Measurements from ENCODE around the gene TEX2. TPM values are rescaled to one million over a fixed set of nuclear protein-coding genes. Genes with fewer than 3 reads are reported as not detected.

The TEX2 gene
- total and polyA plus RNA-seq, 9 of the 15 experiments (the other 6 are each of a cell fraction or from before 2014, with no cell fraction given) = 4.1 to 27.6 (median 19.3) TPM

DNA sequence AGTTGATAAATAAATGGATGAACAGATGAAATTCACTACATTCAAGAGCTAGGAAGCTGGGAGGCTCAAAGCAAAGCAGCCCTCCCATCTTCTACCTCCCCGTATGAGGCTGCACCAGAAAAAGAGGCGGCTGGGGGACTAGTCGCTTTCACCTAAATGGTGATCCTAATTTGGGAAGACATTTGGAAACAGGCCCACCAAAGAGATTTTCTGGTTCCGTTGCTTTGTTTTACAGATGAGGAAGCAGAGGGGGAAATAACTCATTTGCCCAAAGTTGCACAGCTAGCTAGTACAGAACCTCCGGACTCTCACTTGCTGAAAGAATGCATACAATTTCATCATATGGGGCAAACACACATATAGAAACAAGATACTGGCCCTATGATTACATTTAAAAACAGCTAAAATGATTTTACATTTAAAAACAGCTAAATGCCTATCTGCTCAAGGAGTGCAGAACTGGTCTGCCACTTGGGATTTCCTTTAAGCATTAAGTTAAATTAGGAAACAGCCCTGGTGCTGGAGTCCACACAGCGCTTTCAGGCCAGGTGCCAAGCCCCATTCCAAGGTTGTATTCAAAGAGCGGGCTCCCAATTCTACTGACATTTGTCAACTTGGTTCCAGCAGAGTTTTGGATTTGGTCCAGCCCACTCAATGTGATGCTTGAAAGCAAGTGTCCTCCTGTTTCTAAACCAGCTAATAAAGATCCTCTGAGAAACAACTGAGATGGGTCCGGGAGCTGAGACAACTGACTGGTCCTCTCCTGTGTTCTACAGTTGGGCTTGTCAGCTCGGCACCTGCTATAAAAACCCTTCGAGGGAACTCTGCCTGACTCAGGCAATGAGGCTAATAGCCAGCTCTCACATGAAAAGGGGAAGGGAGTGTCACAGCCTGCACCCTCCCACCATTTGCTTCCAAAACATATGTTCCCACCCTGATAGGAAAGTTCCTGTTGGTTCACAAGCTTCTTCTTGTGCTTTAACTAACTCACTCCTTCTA lies 144.8 kb downstream of the TEX2 start (continued):
- peak in 1 of 2 experiments; percentile 11; a peak in 1 of 4 replicates for TF ChIP-seq HDAC1 (IDR thresholded peaks at IDR 0.05)
- no peak for TF ChIP-seq MTA2 (IDR thresholded peaks at IDR 0.05; ENCODE audit: low read depth)
- no peak for TF ChIP-seq HMG20A (CRISPR knock-in tag; conservative IDR thresholded peaks at IDR 0.05)
- TF ChIP-seq, protein P1, sequence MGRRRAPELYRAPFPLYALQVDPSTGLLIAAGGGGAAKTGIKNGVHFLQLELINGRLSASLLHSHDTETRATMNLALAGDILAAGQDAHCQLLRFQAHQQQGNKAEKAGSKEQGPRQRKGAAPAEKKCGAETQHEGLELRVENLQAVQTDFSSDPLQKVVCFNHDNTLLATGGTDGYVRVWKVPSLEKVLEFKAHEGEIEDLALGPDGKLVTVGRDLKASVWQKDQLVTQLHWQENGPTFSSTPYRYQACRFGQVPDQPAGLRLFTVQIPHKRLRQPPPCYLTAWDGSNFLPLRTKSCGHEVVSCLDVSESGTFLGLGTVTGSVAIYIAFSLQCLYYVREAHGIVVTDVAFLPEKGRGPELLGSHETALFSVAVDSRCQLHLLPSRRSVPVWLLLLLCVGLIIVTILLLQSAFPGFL (CRISPR knock-in tag; IDR thresholded peaks at IDR 0.05) = no peak
- 0 out of 2 replicates have a peak, but pooled peaks have one; percentile 14 for TF ChIP-seq RNF2 (IDR thresholded peaks at IDR 0.05)
- peak; percentile 85 for TF ChIP-seq L3MBTL2 (IDR thresholded peaks at IDR 0.05)
- TF ChIP-seq ATF7 (IDR thresholded peaks at IDR 0.05) = no peak; the same call in 1 of the 2 replicates
- no peak for TF ChIP-seq ZBED1 (IDR thresholded peaks at IDR 0.05)
- peak; percentile 52; the same call in 1 of the 2 replicates for TF ChIP-seq CTBP1 (IDR thresholded peaks at IDR 0.05; ENCODE audit: borderline replicate concordance)
- no peak for TF ChIP-seq ZNF644 (tag; IDR thresholded peaks at IDR 0.05; ENCODE audit: low read depth)
- TF ChIP-seq ZNF778 (CRISPR knock-in tag; IDR thresholded peaks at IDR 0.05) = no peak
- TF ChIP-seq, protein P2, sequence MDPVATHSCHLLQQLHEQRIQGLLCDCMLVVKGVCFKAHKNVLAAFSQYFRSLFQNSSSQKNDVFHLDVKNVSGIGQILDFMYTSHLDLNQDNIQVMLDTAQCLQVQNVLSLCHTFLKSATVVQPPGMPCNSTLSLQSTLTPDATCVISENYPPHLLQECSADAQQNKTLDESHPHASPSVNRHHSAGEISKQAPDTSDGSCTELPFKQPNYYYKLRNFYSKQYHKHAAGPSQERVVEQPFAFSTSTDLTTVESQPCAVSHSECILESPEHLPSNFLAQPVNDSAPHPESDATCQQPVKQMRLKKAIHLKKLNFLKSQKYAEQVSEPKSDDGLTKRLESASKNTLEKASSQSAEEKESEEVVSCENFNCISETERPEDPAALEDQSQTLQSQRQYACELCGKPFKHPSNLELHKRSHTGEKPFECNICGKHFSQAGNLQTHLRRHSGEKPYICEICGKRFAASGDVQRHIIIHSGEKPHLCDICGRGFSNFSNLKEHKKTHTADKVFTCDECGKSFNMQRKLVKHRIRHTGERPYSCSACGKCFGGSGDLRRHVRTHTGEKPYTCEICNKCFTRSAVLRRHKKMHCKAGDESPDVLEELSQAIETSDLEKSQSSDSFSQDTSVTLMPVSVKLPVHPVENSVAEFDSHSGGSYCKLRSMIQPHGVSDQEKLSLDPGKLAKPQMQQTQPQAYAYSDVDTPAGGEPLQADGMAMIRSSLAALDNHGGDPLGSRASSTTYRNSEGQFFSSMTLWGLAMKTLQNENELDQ (CRISPR knock-in tag; IDR thresholded peaks at IDR 0.05; ENCODE audit: borderline replicate concordance) = no peak
- peak; percentile 13 to 15; a peak in 1 of 4 replicates for TF ChIP-seq MAZ (CRISPR knock-in tag; conservative IDR thresholded peaks at IDR 0.05 in 1 of 2, IDR thresholded peaks at IDR 0.05 in 1 of 2)
- TF ChIP-seq, protein P3, sequence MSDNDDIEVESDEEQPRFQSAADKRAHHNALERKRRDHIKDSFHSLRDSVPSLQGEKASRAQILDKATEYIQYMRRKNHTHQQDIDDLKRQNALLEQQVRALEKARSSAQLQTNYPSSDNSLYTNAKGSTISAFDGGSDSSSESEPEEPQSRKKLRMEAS (CRISPR knock-in tag; IDR thresholded peaks at IDR 0.05) = peak; percentile 52; the same call in 1 of the 2 replicates
- no peak for TF ChIP-seq ATF1 (CRISPR knock-in tag; IDR thresholded peaks at IDR 0.05)
- no peak for TF ChIP-seq ATF1 (tag; IDR thresholded peaks at IDR 0.05)
- TF ChIP-seq E2F6 (IDR thresholded peaks at IDR 0.05; ENCODE audit: borderline replicate concordance in 1 of 2, extremely low read depth in 1 of 2, insufficient read depth in 1 of 2, insufficient read length in 1 of 2, low read depth in 1 of 2, low read length in 1 of 2, poor library complexity in 1 of 2, severe bottlenecking in 1 of 2) = peak in 1 of 2 experiments; percentile 25
- no peak for TF ChIP-seq PRPF4 (IDR thresholded peaks at IDR 0.05; ENCODE audit: insufficient read depth, low read depth, low read length, poor library complexity, severe bottlenecking)
- no peak for TF ChIP-seq THRB (CRISPR knock-in tag; conservative IDR thresholded peaks at IDR 0.05)
- TF ChIP-seq TCF3 (CRISPR knock-in tag; IDR thresholded peaks at IDR 0.05) = peak; percentile 79
